Upper lobe of left lung (tissue), 4 donors: Measurements from ENCODE around the gene DENND5A.

ENCODE experiments used
- EP300 ChIP-seq, 4 donors: sonication (generic); formaldehyde crosslinking; IDR thresholded peaks; one replicate each; pipeline ENCODE4 v1.5.1; 2017; ENCODE audit warnings: antibody characterized with exemption in 4 of 4, control low read depth in 2 of 4
- TF ChIP-seq, protein P1 (sequence below), 6 experiments: fragments of 450-650 bp in 4 of 6; fragments of 200-600 bp in 2 of 6; sonication (generic) in 2 of 6; IDR thresholded peaks; one replicate each; pipeline ENCODE4 v1.5.1; 2016 to 2019; ENCODE audit warnings: antibody characterized with exemption in 6 of 6

DNA sequence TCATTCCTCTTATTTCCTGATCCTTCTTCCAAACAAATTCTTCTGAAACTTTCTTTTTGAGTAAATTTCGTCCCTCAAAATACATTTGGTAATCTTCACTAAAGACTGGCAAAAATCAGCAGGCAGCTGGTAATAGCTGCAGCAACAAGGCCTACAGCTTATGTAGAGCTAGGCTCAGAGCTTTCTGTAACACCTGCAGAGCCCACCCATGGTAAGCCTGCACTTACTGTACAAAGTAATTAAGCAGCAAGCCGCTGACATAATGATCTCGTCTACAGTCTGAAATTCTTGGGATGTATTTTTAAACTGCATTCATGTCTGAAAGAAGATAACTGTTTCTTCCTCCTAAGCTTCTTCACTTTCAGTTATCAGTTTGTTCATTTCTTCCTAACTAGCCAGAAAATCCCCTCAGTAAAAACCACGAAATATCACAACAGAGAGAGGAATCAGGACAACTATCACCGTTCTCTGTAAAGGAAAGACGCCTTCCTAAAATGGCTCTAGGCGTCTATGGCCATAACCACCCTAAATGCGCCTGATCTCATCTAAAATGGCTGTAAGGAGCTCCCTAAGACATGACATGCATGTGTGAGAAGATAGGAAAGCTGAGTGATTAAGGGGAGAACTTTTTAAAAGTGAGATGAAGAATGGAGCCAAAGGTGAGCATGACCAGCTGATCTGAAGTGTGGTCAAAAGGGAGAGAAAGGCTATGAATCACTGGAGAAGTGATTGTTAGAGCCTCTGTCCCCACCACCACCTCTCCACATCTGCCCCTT lies 56.2 kb downstream of the DENND5A start:
- TF ChIP-seq, protein P1, sequence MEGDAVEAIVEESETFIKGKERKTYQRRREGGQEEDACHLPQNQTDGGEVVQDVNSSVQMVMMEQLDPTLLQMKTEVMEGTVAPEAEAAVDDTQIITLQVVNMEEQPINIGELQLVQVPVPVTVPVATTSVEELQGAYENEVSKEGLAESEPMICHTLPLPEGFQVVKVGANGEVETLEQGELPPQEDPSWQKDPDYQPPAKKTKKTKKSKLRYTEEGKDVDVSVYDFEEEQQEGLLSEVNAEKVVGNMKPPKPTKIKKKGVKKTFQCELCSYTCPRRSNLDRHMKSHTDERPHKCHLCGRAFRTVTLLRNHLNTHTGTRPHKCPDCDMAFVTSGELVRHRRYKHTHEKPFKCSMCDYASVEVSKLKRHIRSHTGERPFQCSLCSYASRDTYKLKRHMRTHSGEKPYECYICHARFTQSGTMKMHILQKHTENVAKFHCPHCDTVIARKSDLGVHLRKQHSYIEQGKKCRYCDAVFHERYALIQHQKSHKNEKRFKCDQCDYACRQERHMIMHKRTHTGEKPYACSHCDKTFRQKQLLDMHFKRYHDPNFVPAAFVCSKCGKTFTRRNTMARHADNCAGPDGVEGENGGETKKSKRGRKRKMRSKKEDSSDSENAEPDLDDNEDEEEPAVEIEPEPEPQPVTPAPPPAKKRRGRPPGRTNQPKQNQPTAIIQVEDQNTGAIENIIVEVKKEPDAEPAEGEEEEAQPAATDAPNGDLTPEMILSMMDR (IDR thresholded peaks at IDR 0.05), result no peak
- no peak for TF ChIP-seq EP300 (IDR thresholded peaks at IDR 0.05)
